K562 (cell line): Measurements from ENCODE around the gene SUPT5H. TPM values are rescaled to one million over a fixed set of nuclear protein-coding genes. Genes with fewer than 3 reads are reported as not detected.

Experiments
- CBFA2T2 ChIP-seq: fragments of 450-650 bp; conservative IDR thresholded peaks from 2 replicates; pipeline ENCODE4 v1.6.1; 2017; ENCODE audit warnings: mild to moderate bottlenecking
- CBFA2T3 ChIP-seq: fragments of 450-650 bp; IDR thresholded peaks from 2 replicates; pipeline ENCODE4 v1.6.1; 2017
- CTBP1 ChIP-seq: fragments of 450-650 bp; IDR thresholded peaks from 2 replicates; pipeline ENCODE4 v1.6.1; 2016; ENCODE audit warnings: borderline replicate concordance
- FOXA3 ChIP-seq, 2 experiments: fragments of 450-650 bp in 1 of 2; sonication (generic) in 1 of 2; formaldehyde crosslinking; IDR thresholded peaks in 1 of 2; conservative IDR thresholded peaks in 1 of 2; 2 replicates each; pipeline versions ENCODE4 v1.4.0 to v1.8.0; 2020 to 2022; ENCODE audit warnings: mild to moderate bottlenecking in 2 of 2, missing genetic modification reagents in 1 of 2
- FUS ChIP-seq: fragments of 200-400 bp; formaldehyde crosslinking; optimal IDR thresholded peaks from 2 replicates; pipeline ENCODE3; 2017; ENCODE audit warnings: low read depth, low read length
- KDM5B ChIP-seq: fragments of 200-600 bp; sonication (generic); IDR thresholded peaks from 2 replicates; pipeline ENCODE4 v1.6.1; 2012; ENCODE audit warnings: low read depth, mild to moderate bottlenecking, moderate library complexity, low read length, control low read depth, inconsistent platforms; ENCODE audit not compliant: insufficient replicate concordance
- MAFF ChIP-seq: IDR thresholded peaks from 2 replicates; pipeline ENCODE4 v1.6.1; 2012; ENCODE audit warnings: low read length, improper control_type of control experiment
- MTF1 ChIP-seq: fragments of 250-450 bp; sonication (Bioruptor Pico); IDR thresholded peaks from 2 replicates; pipeline ENCODE4 v1.9.0; 2021; ENCODE audit warnings: moderate library complexity, mild to moderate bottlenecking, inconsistent platforms, borderline replicate concordance
- NFE2L1 ChIP-seq: fragments of 450-650 bp; IDR thresholded peaks from 2 replicates; pipeline ENCODE4 v1.6.1; 2016; ENCODE audit warnings: missing genetic modification characterization, low read depth, mild to moderate bottlenecking, missing compliant biosample characterization, moderate library complexity, borderline replicate concordance
- POLR2G ChIP-seq: fragments of 200-400 bp; formaldehyde crosslinking; IDR thresholded peaks from 2 replicates; pipeline ENCODE4 v1.6.1; 2017; ENCODE audit warnings: low read depth, mild to moderate bottlenecking, antibody characterized with exemption, low read length, moderate library complexity
- RHOXF2B ChIP-seq: fragments of 250-450 bp; sonication (Bioruptor Pico); conservative IDR thresholded peaks from 2 replicates; pipeline ENCODE4 v1.5.1; 2021
- SRSF1 ChIP-seq: fragments of 200-400 bp; formaldehyde crosslinking; IDR thresholded peaks from 2 replicates; pipeline ENCODE4 v1.6.1; 2017; ENCODE audit warnings: mild to moderate bottlenecking, low read depth, low read length, moderate library complexity
- ZKSCAN8 ChIP-seq: fragments of 200-800 bp; sonication (Bioruptor generic); IDR thresholded peaks from 2 replicates; pipeline ENCODE4 v1.6.1; 2016; ENCODE audit warnings: missing genetic modification characterization, missing compliant biosample characterization
- ZNF3 ChIP-seq: fragments of 250-450 bp; sonication (Bioruptor Pico); IDR thresholded peaks from 2 replicates; pipeline ENCODE4 v1.5.0; 2021; ENCODE audit warnings: mild to moderate bottlenecking, moderate library complexity
- ZNF57 ChIP-seq: fragments of 450-650 bp; formaldehyde crosslinking; IDR thresholded peaks from 2 replicates; pipeline ENCODE4 v1.4.0; 2020; ENCODE audit warnings: mild to moderate bottlenecking, moderate library complexity
- ZNF695 ChIP-seq: fragments of 450-650 bp; formaldehyde crosslinking; IDR thresholded peaks from 2 replicates; pipeline ENCODE4 v1.4.0; 2020; ENCODE audit warnings: mild to moderate bottlenecking, moderate library complexity
- polyA plus RNA-seq, 8 experiments: library from polyadenylated mRNA; depleted of rRNA in 4 of 8; stranded (reverse) in 5 of 8; unstranded in 3 of 8; fragments of >200 nt; fragmentation: Nextera tagmentation in 2 of 8; fragmentation: Illumina TruSeq in 1 of 8; extraction: Ambion mirVana in 2 of 8; extraction: Trizol in 1 of 8; gene quantifications; 2 replicates each; pipeline versions ENCODE4 v1.2.1 to v1.2.3, GENCODE V29; 2011 to 2014; ENCODE audit warnings: inconsistent platforms in 1 of 8, missing spikeins in 1 of 8
- total RNA-seq, 7 experiments: library from RNA; depleted of rRNA in 6 of 7; stranded (reverse); fragments of >200 nt in 6 of 7; fragmentation: Illumina TruSeq in 2 of 7; extraction: Trizol in 2 of 7; gene quantifications; 2 replicates each; pipeline versions ENCODE4 v1.2.1 to v1.2.3, GENCODE V29; 2011 to 2021; ENCODE audit warnings: low replicate concordance in 1 of 7
- TF ChIP-seq, protein P1 (sequence below): sonication (generic); formaldehyde crosslinking; IDR thresholded peaks from 2 replicates; pipeline ENCODE4 v1.8.0; 2023; ENCODE audit warnings: mild to moderate bottlenecking, missing genetic modification reagents
- TF ChIP-seq, protein P2 (sequence below): IDR thresholded peaks from 2 replicates; pipeline ENCODE4 v1.6.1; 2011; ENCODE audit not compliant: insufficient read length; ENCODE audit errors: extremely low read depth
- TF ChIP-seq, protein P3 (sequence below): fragments of 250-450 bp; sonication (Bioruptor Pico); IDR thresholded peaks from 2 replicates; pipeline ENCODE4 v1.8.0; 2021; ENCODE audit warnings: moderate library complexity, mild to moderate bottlenecking, inconsistent platforms
- TF ChIP-seq, protein P4 (sequence below): sonication (generic); formaldehyde crosslinking; IDR thresholded peaks from 2 replicates; pipeline ENCODE4 v1.8.0; 2022; ENCODE audit warnings: mild to moderate bottlenecking, missing genetic modification reagents
- TF ChIP-seq, protein P5 (sequence below): IDR thresholded peaks from 3 replicates; pipeline ENCODE4 v1.6.1; 2011; ENCODE audit warnings: borderline replicate concordance, mild to moderate bottlenecking; ENCODE audit not compliant: insufficient read length, insufficient read depth

Gene SUPT5H
- total and polyA plus RNA-seq, 9 of the 15 experiments (the other 6 are each of a cell fraction or from before 2014, with no cell fraction given), result 13.3 to 85.9 (median 35.9) TPM

DNA sequence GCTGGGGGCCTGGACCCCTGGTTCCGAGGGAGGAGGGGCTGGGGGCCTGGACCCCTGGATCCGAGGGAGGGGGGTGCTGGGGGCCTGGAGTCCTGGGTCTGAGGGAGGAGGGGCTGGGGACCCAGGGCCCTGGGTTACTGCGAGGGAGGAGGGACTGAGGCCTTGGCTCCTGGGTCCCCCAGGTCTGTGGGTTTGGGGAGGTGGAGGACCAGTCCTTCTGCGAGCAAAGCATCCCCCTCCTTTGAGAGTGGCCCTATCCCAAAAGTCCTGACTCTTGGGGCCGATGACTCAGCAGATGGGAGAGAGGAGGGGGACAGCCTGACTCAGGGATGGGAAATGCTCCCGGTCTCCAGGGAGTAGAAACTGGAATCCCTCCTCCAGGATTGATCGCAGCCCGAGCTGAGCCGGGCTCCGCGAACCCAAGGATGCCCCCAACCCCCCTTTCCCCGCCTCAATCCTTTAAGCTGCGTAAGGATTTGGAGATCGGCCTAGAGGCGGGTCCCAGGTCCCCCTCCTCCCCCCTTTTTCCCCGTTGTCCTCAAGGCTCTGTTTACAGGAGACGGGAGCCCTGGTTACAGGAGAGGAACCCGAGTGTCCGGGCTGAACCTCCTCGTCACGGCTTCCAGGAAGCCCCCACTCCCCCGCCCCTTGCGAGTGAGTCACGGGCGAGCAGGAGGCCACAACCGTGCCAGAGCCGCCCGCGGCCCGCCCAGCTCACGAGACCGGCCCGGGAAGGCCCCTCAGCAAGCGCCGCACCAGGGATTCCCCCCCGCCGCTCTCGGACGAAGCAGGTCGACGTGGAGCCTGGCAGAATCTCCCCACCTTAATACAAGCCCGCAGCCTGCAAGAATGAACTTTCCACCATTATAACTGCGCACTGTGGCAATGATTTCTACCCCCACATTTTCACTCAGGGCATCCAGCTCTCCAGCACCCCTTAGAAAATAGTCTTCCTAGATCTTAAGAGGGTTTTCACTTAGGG is 41.8 kb upstream of the SUPT5H start (continued):
- TF ChIP-seq, protein P1, sequence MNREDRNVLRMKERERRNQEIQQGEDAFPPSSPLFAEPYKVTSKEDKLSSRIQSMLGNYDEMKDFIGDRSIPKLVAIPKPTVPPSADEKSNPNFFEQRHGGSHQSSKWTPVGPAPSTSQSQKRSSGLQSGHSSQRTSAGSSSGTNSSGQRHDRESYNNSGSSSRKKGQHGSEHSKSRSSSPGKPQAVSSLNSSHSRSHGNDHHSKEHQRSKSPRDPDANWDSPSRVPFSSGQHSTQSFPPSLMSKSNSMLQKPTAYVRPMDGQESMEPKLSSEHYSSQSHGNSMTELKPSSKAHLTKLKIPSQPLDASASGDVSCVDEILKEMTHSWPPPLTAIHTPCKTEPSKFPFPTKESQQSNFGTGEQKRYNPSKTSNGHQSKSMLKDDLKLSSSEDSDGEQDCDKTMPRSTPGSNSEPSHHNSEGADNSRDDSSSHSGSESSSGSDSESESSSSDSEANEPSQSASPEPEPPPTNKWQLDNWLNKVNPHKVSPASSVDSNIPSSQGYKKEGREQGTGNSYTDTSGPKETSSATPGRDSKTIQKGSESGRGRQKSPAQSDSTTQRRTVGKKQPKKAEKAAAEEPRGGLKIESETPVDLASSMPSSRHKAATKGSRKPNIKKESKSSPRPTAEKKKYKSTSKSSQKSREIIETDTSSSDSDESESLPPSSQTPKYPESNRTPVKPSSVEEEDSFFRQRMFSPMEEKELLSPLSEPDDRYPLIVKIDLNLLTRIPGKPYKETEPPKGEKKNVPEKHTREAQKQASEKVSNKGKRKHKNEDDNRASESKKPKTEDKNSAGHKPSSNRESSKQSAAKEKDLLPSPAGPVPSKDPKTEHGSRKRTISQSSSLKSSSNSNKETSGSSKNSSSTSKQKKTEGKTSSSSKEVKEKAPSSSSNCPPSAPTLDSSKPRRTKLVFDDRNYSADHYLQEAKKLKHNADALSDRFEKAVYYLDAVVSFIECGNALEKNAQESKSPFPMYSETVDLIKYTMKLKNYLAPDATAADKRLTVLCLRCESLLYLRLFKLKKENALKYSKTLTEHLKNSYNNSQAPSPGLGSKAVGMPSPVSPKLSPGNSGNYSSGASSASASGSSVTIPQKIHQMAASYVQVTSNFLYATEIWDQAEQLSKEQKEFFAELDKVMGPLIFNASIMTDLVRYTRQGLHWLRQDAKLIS (CRISPR knock-in tag), result no peak
- TF ChIP-seq FOXA3 (CRISPR knock-in tag; conservative IDR thresholded peaks at IDR 0.05 in 1 of 2, IDR thresholded peaks at IDR 0.05 in 1 of 2) (no peak), NFE2L1 (peak; percentile 63; the same call in 1 of the 2 replicates), CBFA2T2 (no peak), FUS (no peak), ZKSCAN8 (CRISPR knock-in tag) (no peak), CBFA2T3 (peak; percentile 34; the same call in 1 of the 2 replicates), ZNF3 (CRISPR knock-in tag) (no peak), RHOXF2B (CRISPR knock-in tag) (no peak), SRSF1 (no peak), ZNF57 (CRISPR knock-in tag) (no peak), MTF1 (CRISPR knock-in tag) (no peak), MAFF (peak; percentile 76), KDM5B (peak; percentile 32), ZNF695 (no peak), POLR2G (peak; percentile 76), CTBP1 (peak; percentile 44; the same call in 1 of the 2 replicates)
- TF ChIP-seq, protein P2, sequence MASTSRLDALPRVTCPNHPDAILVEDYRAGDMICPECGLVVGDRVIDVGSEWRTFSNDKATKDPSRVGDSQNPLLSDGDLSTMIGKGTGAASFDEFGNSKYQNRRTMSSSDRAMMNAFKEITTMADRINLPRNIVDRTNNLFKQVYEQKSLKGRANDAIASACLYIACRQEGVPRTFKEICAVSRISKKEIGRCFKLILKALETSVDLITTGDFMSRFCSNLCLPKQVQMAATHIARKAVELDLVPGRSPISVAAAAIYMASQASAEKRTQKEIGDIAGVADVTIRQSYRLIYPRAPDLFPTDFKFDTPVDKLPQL, result no peak
- TF ChIP-seq, protein P3, sequence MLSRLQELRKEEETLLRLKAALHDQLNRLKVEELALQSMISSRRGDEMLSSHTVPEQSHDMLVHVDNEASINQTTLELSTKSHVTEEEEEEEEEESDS (CRISPR knock-in tag), result no peak
- TF ChIP-seq, protein P4, sequence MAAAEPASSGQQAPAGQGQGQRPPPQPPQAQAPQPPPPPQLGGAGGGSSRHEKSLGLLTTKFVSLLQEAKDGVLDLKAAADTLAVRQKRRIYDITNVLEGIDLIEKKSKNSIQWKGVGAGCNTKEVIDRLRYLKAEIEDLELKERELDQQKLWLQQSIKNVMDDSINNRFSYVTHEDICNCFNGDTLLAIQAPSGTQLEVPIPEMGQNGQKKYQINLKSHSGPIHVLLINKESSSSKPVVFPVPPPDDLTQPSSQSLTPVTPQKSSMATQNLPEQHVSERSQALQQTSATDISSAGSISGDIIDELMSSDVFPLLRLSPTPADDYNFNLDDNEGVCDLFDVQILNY (CRISPR knock-in tag), result no peak
- TF ChIP-seq, protein P5, sequence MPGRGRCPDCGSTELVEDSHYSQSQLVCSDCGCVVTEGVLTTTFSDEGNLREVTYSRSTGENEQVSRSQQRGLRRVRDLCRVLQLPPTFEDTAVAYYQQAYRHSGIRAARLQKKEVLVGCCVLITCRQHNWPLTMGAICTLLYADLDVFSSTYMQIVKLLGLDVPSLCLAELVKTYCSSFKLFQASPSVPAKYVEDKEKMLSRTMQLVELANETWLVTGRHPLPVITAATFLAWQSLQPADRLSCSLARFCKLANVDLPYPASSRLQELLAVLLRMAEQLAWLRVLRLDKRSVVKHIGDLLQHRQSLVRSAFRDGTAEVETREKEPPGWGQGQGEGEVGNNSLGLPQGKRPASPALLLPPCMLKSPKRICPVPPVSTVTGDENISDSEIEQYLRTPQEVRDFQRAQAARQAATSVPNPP, result no peak
